IMR-90 (cell line): Measurements from ENCODE around the gene PLVAP. TPM values are rescaled to one million over a fixed set of nuclear protein-coding genes. Genes with fewer than 3 reads are reported as not detected.

Experiments used
- ATAC-seq: fragments of 200-7000 bp; cut with Tn5 transposase; 2 replicates; pipeline ENCODE4 v1.9.1; 2020; ENCODE audit warnings: low read depth, mild to moderate bottlenecking, moderate library complexity
- BruUV-seq: library from RNA; stranded (reverse); fragments of 400-500 nt; replicated peaks from 2 replicates; lab custom pipeline; 2021; lab: Mats Ljungman, UMichigan
- CTCF ChIA-PET: fragments of 300-600 bp; formaldehyde crosslinking; extraction: SDS; loops from one replicate; lab custom pipeline; 2021; ENCODE audit warnings: antibody characterized with exemption; lab: Yijun Ruan, JAX
- POLR2A ChIA-PET: fragments of 300-600 bp; sonication (Branson Sonifier 250); formaldehyde crosslinking; loops from one replicate; lab custom pipeline; 2022; ENCODE audit warnings: antibody characterized with exemption; ENCODE audit not compliant: unreplicated experiment; lab: Charles Lee
- DNase-seq: peaks from one replicate; pipeline ENCODE4 v3.0.0; 2013
- H2AFZ ChIP-seq: replicated peaks from 2 replicates; pipeline ENCODE3; 2013; ENCODE audit warnings: low read length, mild to moderate bottlenecking; ENCODE audit not compliant: poor library complexity
- H2AK5ac ChIP-seq: 2 replicates; pipeline ENCODE4 v1.6.1; 2013; ENCODE audit warnings: low read depth, low read length, inconsistent platforms
- H2AK9ac ChIP-seq: replicated peaks from 2 replicates; pipeline ENCODE3; 2013; ENCODE audit warnings: mild to moderate bottlenecking, low read depth, low read length, moderate library complexity; ENCODE audit not compliant: poor library complexity
- H2BK120ac ChIP-seq: 2 replicates; pipeline ENCODE4 v1.6.1; 2013; ENCODE audit warnings: low read depth, low read length, inconsistent platforms
- H2BK15ac ChIP-seq: 3 replicates; pipeline ENCODE4 v1.6.1; 2013; ENCODE audit warnings: low read depth, low read length, inconsistent platforms
- H2BK20ac ChIP-seq: 2 replicates; pipeline ENCODE4 v1.6.1; 2013; ENCODE audit warnings: low read depth, mild to moderate bottlenecking, inconsistent platforms, low read length, moderate library complexity
- H2BK5ac ChIP-seq: 2 replicates; pipeline ENCODE4 v1.6.1; 2013; ENCODE audit warnings: mild to moderate bottlenecking, low read depth, low read length, inconsistent platforms; ENCODE audit not compliant: poor library complexity, severe bottlenecking
- H3K14ac ChIP-seq: replicated peaks from 2 replicates; pipeline ENCODE4 v1.6.1; 2013; ENCODE audit warnings: low read depth, low read length, inconsistent platforms
- H3K18ac ChIP-seq: 2 replicates; pipeline ENCODE4 v1.6.1; 2013; ENCODE audit warnings: low read depth, low read length, control low read depth
- H3K23ac ChIP-seq: 2 replicates; pipeline ENCODE4 v1.6.1; 2013; ENCODE audit warnings: low read depth, low read length, inconsistent platforms
- H3K27ac ChIP-seq: 2 replicates; pipeline ENCODE4 v1.5.1; 2013; ENCODE audit warnings: mild to moderate bottlenecking, control low read depth, low read length; ENCODE audit not compliant: insufficient read depth
- H3K27me3 ChIP-seq: 2 replicates; pipeline ENCODE4 v1.6.1; 2013; ENCODE audit warnings: low read length; ENCODE audit not compliant: control insufficient read depth, insufficient read depth
- H3K36me3 ChIP-seq: 2 replicates; pipeline ENCODE4 v1.6.1; 2013; ENCODE audit warnings: low read length, mixed read lengths; ENCODE audit not compliant: control insufficient read depth, insufficient read depth
- H3K4ac ChIP-seq: 2 replicates; pipeline ENCODE4 v1.6.1; 2013; ENCODE audit warnings: low read depth, low read length, inconsistent platforms
- H3K4me1 ChIP-seq: 2 replicates; pipeline ENCODE4 v1.6.1; 2013; ENCODE audit warnings: low read length, mixed read lengths; ENCODE audit not compliant: control insufficient read depth, insufficient read depth
- H3K4me2 ChIP-seq: 2 replicates; pipeline ENCODE4 v1.6.1; 2013; ENCODE audit warnings: low read depth, mild to moderate bottlenecking, control low read depth, low read length, moderate library complexity
- H3K4me3 ChIP-seq: 2 replicates; pipeline ENCODE4 v1.5.1; 2013; ENCODE audit warnings: low read depth, mild to moderate bottlenecking, control low read depth, low read length, moderate library complexity; ENCODE audit not compliant: insufficient read depth
- H3K56ac ChIP-seq: 2 replicates; pipeline ENCODE4 v1.6.1; 2013; ENCODE audit warnings: low read length, inconsistent platforms; ENCODE audit not compliant: insufficient read depth; ENCODE audit errors: extremely low read depth
- H3K79me1 ChIP-seq, 2 experiments: 2 replicates each; pipeline ENCODE4 v1.6.1; 2013; ENCODE audit warnings: low read length in 2 of 2, inconsistent platforms in 1 of 2, low read depth in 1 of 2
- H3K9ac ChIP-seq: 2 replicates; pipeline ENCODE4 v1.6.1; 2013; ENCODE audit warnings: low read depth, low read length, control low read depth
- H3K9me1 ChIP-seq: 2 replicates; pipeline ENCODE4 v1.6.1; 2013; ENCODE audit warnings: low read length, inconsistent platforms; ENCODE audit not compliant: insufficient read depth
- H3K9me3 ChIP-seq: 2 replicates; pipeline ENCODE4 v1.6.1; 2013; ENCODE audit warnings: low read length; ENCODE audit not compliant: control insufficient read depth, insufficient read depth
- H4K20me1 ChIP-seq: 2 replicates; pipeline ENCODE4 v1.6.1; 2013; ENCODE audit warnings: low read length, inconsistent platforms; ENCODE audit not compliant: insufficient read depth
- H4K5ac ChIP-seq: 2 replicates; pipeline ENCODE4 v1.6.1; 2013; ENCODE audit warnings: mild to moderate bottlenecking, low read depth, low read length, control low read depth
- H4K8ac ChIP-seq, 2 experiments: 2 replicates each; pipeline ENCODE4 v1.6.1; 2013; ENCODE audit warnings: low read depth in 2 of 2, low read length in 2 of 2, control low read depth in 1 of 2, inconsistent platforms in 1 of 2
- H4K91ac ChIP-seq: 2 replicates; pipeline ENCODE4 v1.6.1; 2013; ENCODE audit warnings: low read depth, low read length, inconsistent platforms; ENCODE audit not compliant: insufficient read depth
- MAFK ChIP-seq: IDR thresholded peaks from 2 replicates; pipeline ENCODE4 v1.6.1; 2012; ENCODE audit warnings: low read depth, low read length, improper control_type of control experiment
- MAZ ChIP-seq: IDR thresholded peaks from 2 replicates; pipeline ENCODE4 v1.6.1; 2012; ENCODE audit warnings: low read depth, mild to moderate bottlenecking, low read length, improper control_type of control experiment, moderate library complexity, borderline replicate concordance
- NFE2L2 ChIP-seq: fragments of 150-350 bp; IDR thresholded peaks from 2 replicates; pipeline ENCODE4 v1.6.1; 2016; ENCODE audit warnings: low read depth, mild to moderate bottlenecking, low read length
- POLR2A ChIP-seq: IDR thresholded peaks from 2 replicates; pipeline ENCODE4 v1.6.1; 2012; ENCODE audit warnings: mild to moderate bottlenecking, low read depth, low read length
- WGBS, 2 experiments: methylation state at CpG; one replicate each; pipeline versions ENCODE4 v1.1.5 to v1.1.7; 2013; ENCODE audit warnings: missing lambda C conversion rate in 2 of 2; ENCODE audit not compliant: insufficient read length in 1 of 2; ENCODE audit errors: extremely low coverage in 2 of 2; 5-methylcytosine and 5-hydroxymethylcytosine counted together
- dilution Hi-C: fragments of 300-500 bp; cut with HindIII; formaldehyde crosslinking; loops from one replicate; pipeline ENCODE4 v1.14.3; 2018; ENCODE audit warnings: low sequenced_read_pairs; ENCODE audit not compliant: unreplicated experiment
- in situ Hi-C: fragments of 300-500 bp; cut with MboI; formaldehyde crosslinking; loops from 3 replicates; pipeline ENCODE4 v1.14.3; 2019; ENCODE audit warnings: low sequenced_read_pairs, inconsistent platforms, mixed read lengths
- intact Hi-C: fragments of 100-400 bp; cut with micrococcal nuclease; formaldehyde crosslinking; loops from 2 replicates; pipeline ENCODE4 v1.10.0; 2022
- polyA plus RNA-seq, 3 experiments: library from polyadenylated mRNA; depleted of rRNA; stranded (reverse); fragments of >200 nt; gene quantifications; 2 replicates each; pipeline ENCODE4 v1.2.3, GENCODE V29; 2012; ENCODE audit warnings: low replicate concordance in 1 of 3
- total RNA-seq: library from RNA; depleted of rRNA; stranded (reverse); fragments of >200 nt; gene quantifications from 2 replicates; pipeline ENCODE4 v1.2.3, GENCODE V29; 2012
- TF ChIP-seq, protein P1 (sequence below): fragments of 150-350 bp; IDR thresholded peaks from 2 replicates; pipeline ENCODE4 v1.6.1; 2016; ENCODE audit warnings: low read depth, mild to moderate bottlenecking, low read length, moderate library complexity, borderline replicate concordance

PLVAP gene
- total and polyA plus RNA-seq, 2 of the 4 experiments (the other 2 are of a cell fraction): not detected

DNA sequence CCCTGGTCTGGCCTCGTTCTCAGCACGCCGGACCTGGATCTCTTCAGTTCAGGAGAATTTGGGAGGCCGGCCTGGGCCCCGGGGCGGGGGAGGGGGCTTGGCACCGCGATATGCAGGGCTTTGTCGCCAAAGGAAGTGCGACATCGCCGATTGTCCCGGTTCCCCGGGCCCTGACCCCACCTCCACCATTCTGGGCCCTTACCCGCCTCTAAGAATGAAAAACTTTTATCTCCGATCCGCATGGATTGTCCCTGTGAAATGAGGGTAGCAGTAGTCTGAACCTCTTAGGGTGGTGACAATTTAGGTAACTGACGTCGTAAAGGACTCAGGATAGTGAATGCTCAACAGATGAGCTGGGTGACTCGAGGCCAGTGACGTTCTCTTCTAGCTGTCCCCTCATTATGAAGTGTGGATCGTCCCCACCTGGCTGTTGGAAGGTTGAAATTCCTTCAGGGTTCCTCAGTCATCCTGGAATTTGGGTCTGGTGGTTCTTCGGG, 67.1 kb downstream of the PLVAP start:
- H3K23ac ChIP-seq: peak overlapping the region; percentile 96
- peaks cover 29% of the 10 kb centered on the region for H4K20me1 ChIP-seq
- no peak for DNase-seq
- peak overlapping the region; percentile 95 for H2AFZ ChIP-seq
- peak overlapping the region; percentile 53; the same call in 1 of the 2 replicates for H2BK120ac ChIP-seq
- H3K9ac ChIP-seq: peak overlapping the region; percentile 67
- H3K4ac ChIP-seq: peak overlapping the region; percentile 67
- no TSS peak for BruUV-seq
- peak overlapping the region; percentile 57 for H4K5ac ChIP-seq
- peak overlapping the region; percentile 100 for H2AK9ac ChIP-seq
- H2BK15ac ChIP-seq: no peak overlapping the region
- H3K9me3 ChIP-seq: no peaks in the 10 kb centered on the region
- H2AK5ac ChIP-seq: peak overlapping the region; percentile 94
- ChIA-PET POLR2A (no interaction called here), CTCF (no interaction called here)
- H3K18ac ChIP-seq: no peak overlapping the region
- H3K56ac ChIP-seq: peak overlapping the region; percentile 59; the same call in 1 of the 2 replicates
- in situ Hi-C loops: no loop called here
- peaks cover 12% of the 10 kb centered on the region for H3K4me1 ChIP-seq
- peak overlapping the region; percentile 52 for H4K91ac ChIP-seq
- TF ChIP-seq NFE2L2: no peak
- TF ChIP-seq MAFK: no peak
- TF ChIP-seq POLR2A: no peak
- TF ChIP-seq, protein P1, sequence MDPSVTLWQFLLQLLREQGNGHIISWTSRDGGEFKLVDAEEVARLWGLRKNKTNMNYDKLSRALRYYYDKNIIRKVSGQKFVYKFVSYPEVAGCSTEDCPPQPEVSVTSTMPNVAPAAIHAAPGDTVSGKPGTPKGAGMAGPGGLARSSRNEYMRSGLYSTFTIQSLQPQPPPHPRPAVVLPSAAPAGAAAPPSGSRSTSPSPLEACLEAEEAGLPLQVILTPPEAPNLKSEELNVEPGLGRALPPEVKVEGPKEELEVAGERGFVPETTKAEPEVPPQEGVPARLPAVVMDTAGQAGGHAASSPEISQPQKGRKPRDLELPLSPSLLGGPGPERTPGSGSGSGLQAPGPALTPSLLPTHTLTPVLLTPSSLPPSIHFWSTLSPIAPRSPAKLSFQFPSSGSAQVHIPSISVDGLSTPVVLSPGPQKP: no peak
- TF ChIP-seq MAZ: no peak
- peak overlapping the region; percentile 60 for H3K27ac ChIP-seq
- WGBS, 2 experiments: 8% methylated on average over 3 of the region's 23 CpGs; no CpG with 5 or more reads in 1 of the 2 experiments
- 0 out of 2 replicates have a peak overlapping the region, but pooled peaks have one; percentile 23 for H2BK20ac ChIP-seq
- H2BK5ac ChIP-seq: peak overlapping the region; percentile 69
- intact Hi-C loops: loop anchor here (1.0 kb wide), 1 partner anchor 24 kb away; the partner anchor contains the start of gene ANO8
- peaks cover 21% of the 10 kb centered on the region for H3K36me3 ChIP-seq
- dilution Hi-C loops: no loop called here
- no peaks in the 10 kb centered on the region for H3K27me3 ChIP-seq
- H3K4me2 ChIP-seq: peak overlapping the region; percentile 98
- peak overlapping the region; percentile 60 for H3K4me3 ChIP-seq
- H3K79me1 ChIP-seq: peaks cover 34 to 75% of the 10 kb centered on the region in 2 experiments
- H4K8ac ChIP-seq: peak overlapping the region; percentile 20 to 92; a peak in 2 of 4 replicates
- peaks cover 18% of the 10 kb centered on the region for H3K9me1 ChIP-seq
- ATAC-seq: no peak
- peak overlapping the region; percentile 95 for H3K14ac ChIP-seq
